ENCODE results near the gene CDK5.

DNA sequence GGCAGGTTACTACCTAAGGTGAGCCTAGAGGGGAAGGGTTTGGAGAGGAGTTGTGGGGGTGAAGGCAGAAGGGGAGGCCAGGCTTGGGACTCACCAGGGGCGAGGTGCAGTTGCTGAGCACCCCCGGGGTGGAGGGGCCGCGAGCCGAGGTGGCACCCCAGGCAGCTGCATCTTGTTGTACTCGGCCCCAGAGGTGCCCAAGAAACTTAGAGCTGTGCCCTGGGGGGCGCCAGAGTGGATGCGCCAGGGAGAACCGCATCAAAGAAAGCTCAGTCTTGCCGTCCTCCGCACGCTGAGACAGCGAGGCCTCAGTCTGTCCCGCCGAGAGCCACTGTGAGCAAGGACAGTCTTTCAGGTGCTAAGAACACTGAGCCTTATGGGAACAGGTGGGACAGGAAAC lies 40.8 kb downstream of the CDK5 start:
- TF ChIP-seq, protein P1, sequence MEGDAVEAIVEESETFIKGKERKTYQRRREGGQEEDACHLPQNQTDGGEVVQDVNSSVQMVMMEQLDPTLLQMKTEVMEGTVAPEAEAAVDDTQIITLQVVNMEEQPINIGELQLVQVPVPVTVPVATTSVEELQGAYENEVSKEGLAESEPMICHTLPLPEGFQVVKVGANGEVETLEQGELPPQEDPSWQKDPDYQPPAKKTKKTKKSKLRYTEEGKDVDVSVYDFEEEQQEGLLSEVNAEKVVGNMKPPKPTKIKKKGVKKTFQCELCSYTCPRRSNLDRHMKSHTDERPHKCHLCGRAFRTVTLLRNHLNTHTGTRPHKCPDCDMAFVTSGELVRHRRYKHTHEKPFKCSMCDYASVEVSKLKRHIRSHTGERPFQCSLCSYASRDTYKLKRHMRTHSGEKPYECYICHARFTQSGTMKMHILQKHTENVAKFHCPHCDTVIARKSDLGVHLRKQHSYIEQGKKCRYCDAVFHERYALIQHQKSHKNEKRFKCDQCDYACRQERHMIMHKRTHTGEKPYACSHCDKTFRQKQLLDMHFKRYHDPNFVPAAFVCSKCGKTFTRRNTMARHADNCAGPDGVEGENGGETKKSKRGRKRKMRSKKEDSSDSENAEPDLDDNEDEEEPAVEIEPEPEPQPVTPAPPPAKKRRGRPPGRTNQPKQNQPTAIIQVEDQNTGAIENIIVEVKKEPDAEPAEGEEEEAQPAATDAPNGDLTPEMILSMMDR (IDR thresholded peaks at IDR 0.05 in 4 of 5, conservative IDR thresholded peaks at IDR 0.05 in 1 of 5) = no peak
- TF ChIP-seq POLR2A (IDR thresholded peaks at IDR 0.05) = no peak
